Testis (tissue), 3 donors: Measurements from ENCODE around the gene SLC15A1. TPM values are rescaled to one million over a fixed set of nuclear protein-coding genes. Genes with fewer than 3 reads are reported as not detected.
"Not testable (repeated sequence)": the region's sequence is repeated elsewhere in the genome, so short reads cannot be mapped to it uniquely, and the experiment has no call there.

ENCODE experiments used
- DNase-seq: peaks from one replicate; pipeline ENCODE4 v3.0.0-alpha.2; 2019
- H3K27ac ChIP-seq, 2 donors: fragments of 200-600 bp; sonication (generic); one replicate each; pipeline ENCODE4 v1.5.1; 2019
- H3K27me3 ChIP-seq: fragments of 200-600 bp; sonication (generic); one replicate; pipeline ENCODE4 v1.5.1; 2019
- H3K36me3 ChIP-seq: fragments of 200-600 bp; sonication (generic); one replicate; pipeline ENCODE4 v1.5.1; 2017; ENCODE audit warnings: low read depth; ENCODE audit errors: missing control alignments
- H3K4me1 ChIP-seq: fragments of 200-600 bp; sonication (generic); one replicate; pipeline ENCODE4 v1.5.1; 2019
- H3K4me3 ChIP-seq, 2 donors: fragments of 200-600 bp; sonication (generic); one replicate each; pipeline ENCODE4 v1.5.1; 2017 to 2019
- H3K9me3 ChIP-seq: fragments of 200-600 bp; sonication (generic); one replicate; pipeline ENCODE4 v1.5.1; 2017
- POLR2A ChIP-seq: fragments of 450-650 bp; IDR thresholded peaks from one replicate; pipeline ENCODE4 v1.6.1; 2017; ENCODE audit warnings: antibody characterized with exemption, mild to moderate bottlenecking, moderate library complexity
- WGBS, 2 donors: methylation state at CpG; one replicate each; pipeline ENCODE4 v1.1.5; 2018; 5-methylcytosine and 5-hydroxymethylcytosine counted together
- intact Hi-C: fragments of 100-400 bp; cut with DNase I; formaldehyde crosslinking; loops from one replicate; pipeline ENCODE4 v1.15.1; 2023; ENCODE audit warnings: low total_unique reads
- polyA plus RNA-seq: library from polyadenylated mRNA; stranded (reverse); fragments of 350-450 nt; fragmentation: Illumina TruSeq; extraction: RNeasy Lipid Tissue Mini Kit (QIAGEN cat#74804); gene quantifications from one replicate; pipeline ENCODE4 v1.2.3, GENCODE V29; 2014; ENCODE audit warnings: low read depth, low replicate concordance; ENCODE audit not compliant: insufficient read depth
- total RNA-seq, 2 donors: library from RNA; depleted of rRNA; stranded (reverse); fragments of >200 nt; gene quantifications; one replicate each; pipeline ENCODE4 v1.2.3, GENCODE V29; 2016
- TF ChIP-seq, protein P1 (sequence below), 3 experiments: fragments of 450-650 bp in 2 of 3; fragments of 200-600 bp in 1 of 3; sonication (generic) in 1 of 3; IDR thresholded peaks; one replicate each; pipeline ENCODE4 v1.5.1; 2016 to 2019; ENCODE audit warnings: antibody characterized with exemption in 3 of 3, mild to moderate bottlenecking in 2 of 3, moderate library complexity in 1 of 3

SLC15A1 gene
- total and polyA plus RNA-seq, 3 donors from 2014 or later: 0.37 to 0.71 (median 0.47) TPM

DNA sequence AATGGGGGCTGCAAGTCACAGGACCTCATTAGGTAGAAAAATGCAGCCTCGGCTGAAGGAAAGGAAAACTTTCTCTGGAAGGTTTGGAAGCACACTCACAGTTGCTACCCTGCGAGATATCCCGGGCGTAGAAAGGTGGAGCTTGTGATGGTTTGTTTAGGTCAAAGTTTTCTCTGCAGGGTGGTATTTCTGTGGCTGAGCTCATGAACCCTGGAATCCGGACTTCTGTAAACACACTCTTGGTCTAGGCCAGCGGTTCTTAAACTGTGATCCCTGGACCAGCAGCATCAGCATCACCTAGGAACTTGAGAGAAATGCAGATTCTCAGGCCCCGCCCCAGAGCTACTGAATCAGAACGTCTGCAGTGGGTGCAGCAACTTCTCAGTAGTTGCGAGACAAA is 3.3 kb upstream of the SLC15A1 start:
- 86 to 88% methylated on average over 9 of the region's 9 CpGs for WGBS, 2 donors
- Histone ChIP-seq H3K4me1 (no peaks in the 10 kb centered on the region), H3K4me3 (no peak overlapping the region)

DNA sequence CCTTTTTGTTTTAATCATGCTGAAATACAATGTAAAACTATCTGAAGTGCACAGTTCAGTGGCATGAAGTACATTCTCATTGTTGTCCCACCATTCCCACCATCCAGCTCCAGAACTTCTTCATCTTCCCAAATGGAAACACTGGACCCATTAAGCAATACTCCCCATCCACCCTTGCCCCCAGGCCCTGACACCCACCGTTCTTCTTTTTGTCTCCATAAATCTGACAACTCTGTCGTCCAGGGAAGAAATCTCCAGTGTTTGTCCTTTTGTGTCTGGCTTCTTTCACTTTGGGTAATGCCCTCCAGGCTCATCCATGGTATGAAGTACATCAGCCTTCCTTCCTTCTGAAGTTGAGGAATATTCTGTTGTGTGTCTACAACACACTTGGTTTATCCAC is 2.6 kb upstream of the SLC15A1 start:
- intact Hi-C loops: no loop called here

More for the DNA sequence above, 3.3 kb upstream of the SLC15A1 start:
- no peaks in the 10 kb centered on the region for H3K27me3 ChIP-seq
- no peaks in the 10 kb centered on the region for H3K9me3 ChIP-seq
- H3K36me3 ChIP-seq: no peaks in the 10 kb centered on the region
- no peak overlapping the region for H3K27ac ChIP-seq
- intact Hi-C loops: no loop called here
- no peak for TF ChIP-seq POLR2A
- TF ChIP-seq, protein P1, sequence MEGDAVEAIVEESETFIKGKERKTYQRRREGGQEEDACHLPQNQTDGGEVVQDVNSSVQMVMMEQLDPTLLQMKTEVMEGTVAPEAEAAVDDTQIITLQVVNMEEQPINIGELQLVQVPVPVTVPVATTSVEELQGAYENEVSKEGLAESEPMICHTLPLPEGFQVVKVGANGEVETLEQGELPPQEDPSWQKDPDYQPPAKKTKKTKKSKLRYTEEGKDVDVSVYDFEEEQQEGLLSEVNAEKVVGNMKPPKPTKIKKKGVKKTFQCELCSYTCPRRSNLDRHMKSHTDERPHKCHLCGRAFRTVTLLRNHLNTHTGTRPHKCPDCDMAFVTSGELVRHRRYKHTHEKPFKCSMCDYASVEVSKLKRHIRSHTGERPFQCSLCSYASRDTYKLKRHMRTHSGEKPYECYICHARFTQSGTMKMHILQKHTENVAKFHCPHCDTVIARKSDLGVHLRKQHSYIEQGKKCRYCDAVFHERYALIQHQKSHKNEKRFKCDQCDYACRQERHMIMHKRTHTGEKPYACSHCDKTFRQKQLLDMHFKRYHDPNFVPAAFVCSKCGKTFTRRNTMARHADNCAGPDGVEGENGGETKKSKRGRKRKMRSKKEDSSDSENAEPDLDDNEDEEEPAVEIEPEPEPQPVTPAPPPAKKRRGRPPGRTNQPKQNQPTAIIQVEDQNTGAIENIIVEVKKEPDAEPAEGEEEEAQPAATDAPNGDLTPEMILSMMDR (IDR thresholded peaks at IDR 0.05): no peak
- no peak for DNase-seq

DNA sequence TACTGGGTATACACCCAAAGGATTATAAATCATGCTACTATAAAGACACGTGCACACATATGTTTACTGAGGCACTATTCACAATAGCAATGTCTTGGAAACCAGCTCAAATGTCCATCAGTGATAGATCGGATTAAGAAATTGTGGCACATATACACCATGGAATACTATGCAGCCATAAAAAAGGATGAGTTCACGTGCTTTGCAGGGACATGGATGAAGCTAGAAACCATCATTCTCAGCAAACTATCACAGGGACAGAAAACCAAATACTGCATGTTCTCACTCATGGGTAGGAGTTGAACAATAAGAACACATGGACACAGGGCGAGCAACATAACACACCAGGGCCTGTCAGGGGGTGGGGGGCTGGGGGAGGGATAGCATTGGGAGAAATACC is 2.0 kb upstream of the SLC15A1 start:
- H3K27me3 ChIP-seq, intact Hi-C loops, H3K4me1 ChIP-seq, H3K9me3 ChIP-seq, H3K4me3 ChIP-seq, DNase-seq, H3K36me3 ChIP-seq, H3K27ac ChIP-seq: not testable (repeated sequence)
- 94 to 96% methylated on average over 4 of the region's 4 CpGs for WGBS, 2 donors

More for the DNA sequence above, 2.6 kb upstream of the SLC15A1 start:
- no peak for DNase-seq
- Histone ChIP-seq H3K36me3 (no peaks in the 10 kb centered on the region), H3K27me3 (no peaks in the 10 kb centered on the region), H3K4me1 (no peaks in the 10 kb centered on the region), H3K27ac (no peak overlapping the region), H3K4me3 (no peak overlapping the region), H3K9me3 (no peaks in the 10 kb centered on the region)
- no peak for TF ChIP-seq POLR2A
- TF ChIP-seq, protein P1 (IDR thresholded peaks at IDR 0.05): no peak
- WGBS, 2 donors: 47 to 52% methylated on average over 2 of the region's 2 CpGs

DNA sequence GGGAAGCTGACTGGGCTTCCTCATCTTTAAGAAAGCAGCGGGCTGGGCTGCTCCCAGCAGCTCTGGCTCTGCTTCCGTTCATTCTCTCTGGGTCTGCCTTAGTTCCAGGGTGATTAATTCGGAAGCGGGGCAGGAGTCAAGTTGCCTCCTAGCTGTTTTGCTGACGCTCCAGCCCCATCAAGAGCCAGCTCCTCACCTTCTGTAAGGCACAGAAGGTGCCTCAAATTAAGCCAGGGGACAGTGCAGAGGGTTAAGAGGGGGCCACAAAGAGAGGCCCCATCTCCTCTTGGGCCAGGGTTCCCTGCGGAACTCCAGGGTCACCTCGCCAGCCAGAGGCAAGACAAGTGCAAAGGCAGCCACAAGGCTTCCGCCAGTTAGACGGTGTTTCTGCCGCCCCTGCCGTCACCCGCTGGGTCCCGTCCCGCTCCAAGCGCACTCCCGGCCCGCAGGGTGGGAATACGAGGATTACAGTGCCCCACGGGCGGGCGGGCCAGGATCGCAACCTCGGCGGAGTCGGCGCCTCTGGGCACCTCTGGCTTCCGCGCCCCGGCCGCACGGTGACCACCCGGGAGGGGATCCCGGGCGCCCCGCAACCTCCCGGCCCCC is 508 bp downstream of the SLC15A1 start:
- H3K27me3 ChIP-seq: no peaks in the 10 kb centered on the region
- TF ChIP-seq, protein P1 (IDR thresholded peaks at IDR 0.05): no peak
- DNase-seq: no peak
- no peaks in the 10 kb centered on the region for H3K4me1 ChIP-seq
- H3K4me3 ChIP-seq: peak overlapping the region; percentile 26 to 37
- 3 to 10% methylated on average over 5 to 11 of the region's 36 CpGs for WGBS, 2 donors
- no peaks in the 10 kb centered on the region for H3K9me3 ChIP-seq
- no peaks in the 10 kb centered on the region for H3K36me3 ChIP-seq
- intact Hi-C loops: no loop called here
- H3K27ac ChIP-seq: no peak overlapping the region

DNA sequence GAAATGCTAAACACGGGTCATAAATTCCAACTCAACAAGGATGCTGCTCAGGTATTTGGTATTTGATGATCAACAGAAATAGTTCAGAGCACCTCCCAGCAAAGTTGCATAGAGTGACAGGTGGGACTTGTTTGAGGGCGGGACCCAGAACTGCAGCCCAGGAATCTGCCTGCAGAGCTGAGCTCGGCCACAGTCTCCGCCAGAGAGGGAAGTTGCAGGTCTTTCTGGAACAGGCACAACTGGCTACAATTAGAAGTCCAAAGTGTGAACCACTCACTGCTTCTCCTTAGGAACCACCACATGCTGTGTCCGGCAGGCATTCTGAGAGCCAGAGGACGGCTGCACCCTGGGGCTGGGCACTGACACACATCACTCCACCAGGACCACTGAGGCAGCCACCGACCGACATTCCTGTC is 1.1 kb downstream of the SLC15A1 start:
- no peak overlapping the region for H3K27ac ChIP-seq
- TF ChIP-seq, protein P1 (IDR thresholded peaks at IDR 0.05): no peak
- no peak for TF ChIP-seq POLR2A
- 20 to 29% methylated on average over 6 to 8 of the region's 8 CpGs for WGBS, 2 donors
- H3K4me3 ChIP-seq: no peak overlapping the region
- DNase-seq: no peak
- H3K27me3 ChIP-seq: no peaks in the 10 kb centered on the region
- intact Hi-C loops: no loop called here
- H3K4me1 ChIP-seq: no peaks in the 10 kb centered on the region
- no peaks in the 10 kb centered on the region for H3K36me3 ChIP-seq
- H3K9me3 ChIP-seq: no peaks in the 10 kb centered on the region
